Common myeloid progenitor, CD34-positive (primary cell): ENCODE results near the gene GCK.

Experiments
- CTCF ChIA-PET: fragments of 350-600 bp; sonication (Branson Sonifier 250); formaldehyde crosslinking; loops from one replicate; lab custom pipeline; 2021; ENCODE audit warnings: antibody characterized with exemption; lab: Charles Lee
- POLR2A ChIA-PET: fragments of 350-600 bp; sonication (Branson Sonifier 250); formaldehyde crosslinking; loops from one replicate; lab custom pipeline; 2021; ENCODE audit warnings: antibody characterized with exemption; lab: Charles Lee
- DNase-seq, 3 donors: peaks; one replicate each; pipeline versions ENCODE4 v3.0.0 to v3.0.0-alpha.2; 2013
- H3K27ac ChIP-seq, 2 experiments: 1 replicate in 1 of 2; 2 replicates in 1 of 2; pipeline ENCODE4 v1.7.0; 2013; ENCODE audit warnings: inconsistent platforms in 2 of 2, low read length in 2 of 2, mild to moderate bottlenecking in 2 of 2, low read depth in 1 of 2, moderate library complexity in 1 of 2; ENCODE audit not compliant: severe bottlenecking in 2 of 2, insufficient read depth in 1 of 2, poor library complexity in 1 of 2
- H3K27me3 ChIP-seq, 5 experiments: replicated peaks in 2 of 5; 1 replicate in 3 of 5; 2 replicates in 2 of 5; pipeline versions ENCODE4 v1.6.1 to v1.7.0; 2013; ENCODE audit warnings: low read length in 4 of 5, mild to moderate bottlenecking in 2 of 5, moderate library complexity in 2 of 5, inconsistent platforms in 1 of 5; ENCODE audit not compliant: insufficient read depth in 5 of 5, control insufficient read depth in 4 of 5
- H3K36me3 ChIP-seq, 4 experiments: 1 replicate in 2 of 4; 2 replicates in 2 of 4; pipeline versions ENCODE4 v1.6.1 to v1.7.0; 2013; ENCODE audit warnings: low read length in 3 of 4, control low read depth in 1 of 4, mild to moderate bottlenecking in 1 of 4; ENCODE audit not compliant: control insufficient read depth in 4 of 4, insufficient read depth in 4 of 4
- H3K4me1 ChIP-seq, 4 experiments: 1 replicate in 3 of 4; 2 replicates in 1 of 4; pipeline versions ENCODE4 v1.6.1 to v1.7.1; 2013; ENCODE audit warnings: low read length in 3 of 4, mild to moderate bottlenecking in 3 of 4, control low read depth in 1 of 4, inconsistent platforms in 1 of 4, moderate library complexity in 1 of 4; ENCODE audit not compliant: control insufficient read depth in 4 of 4, insufficient read depth in 4 of 4; ENCODE audit errors: control extremely low read depth in 1 of 4
- H3K4me3 ChIP-seq, 7 experiments: 1 replicate in 4 of 7; 2 replicates in 3 of 7; pipeline versions ENCODE4 v1.5.1 to v1.7.0; 2013; ENCODE audit warnings: mild to moderate bottlenecking in 7 of 7, low read length in 6 of 7, moderate library complexity in 6 of 7, inconsistent platforms in 2 of 7, low read depth in 2 of 7, control low read depth in 1 of 7; ENCODE audit not compliant: insufficient read depth in 4 of 7, control insufficient read depth in 1 of 7; ENCODE audit errors: extremely low read depth in 1 of 7
- H3K9me3 ChIP-seq, 5 experiments: 1 replicate in 4 of 5; 2 replicates in 1 of 5; pipeline versions ENCODE4 v1.6.1 to v1.7.1; 2013; ENCODE audit warnings: low read length in 4 of 5, mild to moderate bottlenecking in 2 of 5, inconsistent platforms in 1 of 5, low read depth in 1 of 5, moderate library complexity in 1 of 5; ENCODE audit not compliant: control insufficient read depth in 4 of 5, insufficient read depth in 2 of 5; ENCODE audit errors: control extremely low read depth in 1 of 5
- WGBS: methylation state at CpG from one replicate; pipeline ENCODE4 v1.1.5; 2013; ENCODE audit not compliant: insufficient coverage; 5-methylcytosine and 5-hydroxymethylcytosine counted together

GCK gene

GRCh38 chr7:44112997-44113763, 76.1 kb downstream of the GCK start:
- 94% methylated on average over 26 of the region's 34 CpGs for WGBS
- Histone ChIP-seq H3K36me3 (peaks cover 7 to 88% (median 52%) of the 10 kb centered on the region in 4 experiments), H3K9me3 (no peaks in the 10 kb centered on the region), H3K4me1 (no peaks in the 10 kb centered on the region), H3K27ac (no peak overlapping the region), H3K27me3 (no peaks in the 10 kb centered on the region), H3K4me3 (no peak overlapping the region)
- ChIA-PET POLR2A (no interaction called here), CTCF (no interaction called here)
- no peak for DNase-seq

GRCh38 chr7:44112231-44112996, 76.8 kb downstream of the GCK start:
- ChIA-PET CTCF (interaction anchor here (1.2 kb wide), 1 partner anchor 14 kb away, joined by 7 read pairs; no protein-coding TSS in a partner anchor), POLR2A (no interaction called here)
- WGBS = 94% methylated on average over 40 of the region's 41 CpGs
- Histone ChIP-seq H3K4me3 (no peak overlapping the region), H3K27ac (no peak overlapping the region), H3K4me1 (no peaks in the 10 kb centered on the region), H3K27me3 (no peaks in the 10 kb centered on the region), H3K9me3 (no peaks in the 10 kb centered on the region), H3K36me3 (peaks cover 5 to 82% (median 46%) of the 10 kb centered on the region in 4 experiments)
- no peak for DNase-seq

- Histone ChIP-seq H3K4me3 (no peak overlapping the region), H3K27me3 (no peaks in the 10 kb centered on the region), H3K9me3 (no peaks in the 10 kb centered on the region), H3K36me3 (peaks cover 5 to 78% (median 43%) of the 10 kb centered on the region in 4 experiments), H3K4me1 (no peaks in the 10 kb centered on the region), H3K27ac (no peak overlapping the region)
- CTCF ChIA-PET = interaction anchor here (0.9 to 1.2 kb wide), 3 partner anchors 11 to 14 kb away, joined by 3 to 7 read pairs (median 3); partner anchors contain the start of gene POLD2
- WGBS = 97% methylated on average over 15 of the region's 16 CpGs
- no peak for DNase-seq
- POLR2A ChIA-PET = no interaction called here
Measured at GRCh38 chr7:44111761-44112160, 77.5 kb downstream of the GCK start.

GRCh38 chr7:44110719-44111635, 78.3 kb downstream of the GCK start:
- Histone ChIP-seq H3K27me3 (no peaks in the 10 kb centered on the region), H3K27ac (no peak overlapping the region), H3K4me3 (no peak overlapping the region), H3K9me3 (no peaks in the 10 kb centered on the region), H3K36me3 (peaks cover 5 to 70% (median 36%) of the 10 kb centered on the region in 4 experiments), H3K4me1 (no peaks in the 10 kb centered on the region)
- 88% methylated on average over 25 of the region's 27 CpGs for WGBS
- POLR2A ChIA-PET = no interaction called here
- DNase-seq = no peak
- CTCF ChIA-PET = interaction anchor here (0.6 to 1.2 kb wide), 4 partner anchors 12 to 63 kb away, joined by 3 to 7 read pairs (median 3); partner anchors contain the start of gene POLD2

- no peaks in the 10 kb centered on the region for H3K27me3 ChIP-seq
- ChIA-PET POLR2A (no interaction called here), CTCF (interaction anchor here (0.9 kb wide), 1 partner anchor 15 kb away, joined by 3 read pairs; no protein-coding TSS in a partner anchor)
- DNase-seq = no peak
- no peak overlapping the region for H3K27ac ChIP-seq
- 97% methylated on average over 18 of the region's 18 CpGs for WGBS
- H3K36me3 ChIP-seq = peaks cover 5 to 62% (median 26%) of the 10 kb centered on the region in 4 experiments
- no peaks in the 10 kb centered on the region for H3K9me3 ChIP-seq
- peaks cover 0 to 8% (median 6%) of the 10 kb centered on the region in 4 experiments for H3K4me1 ChIP-seq
- H3K4me3 ChIP-seq = no peak overlapping the region
Measured at GRCh38 chr7:44109991-44110390, 79.2 kb downstream of the GCK start.

- CTCF ChIA-PET = interaction anchor here (0.9 to 1.4 kb wide), 2 partner anchors 16 to 23 kb away, joined by 3 read pairs; no protein-coding TSS in a partner anchor
- 96% methylated on average over 13 of the region's 21 CpGs for WGBS
- no peaks in the 10 kb centered on the region for H3K27me3 ChIP-seq
- H3K4me3 ChIP-seq = no peak overlapping the region
- DNase-seq = no peak
- no peak overlapping the region for H3K27ac ChIP-seq
- H3K36me3 ChIP-seq = peaks cover 5 to 53% (median 17%) of the 10 kb centered on the region in 4 experiments
- POLR2A ChIA-PET = no interaction called here
- H3K9me3 ChIP-seq = no peaks in the 10 kb centered on the region
- peaks cover 0 to 15% (median 10%) of the 10 kb centered on the region in 4 experiments for H3K4me1 ChIP-seq
Measured at GRCh38 chr7:44108768-44109750, 80.2 kb downstream of the GCK start.
